Panc1 (cell line): ENCODE measurements around the gene PRPS1. TPM values are rescaled to one million over a fixed set of nuclear protein-coding genes. Genes with fewer than 3 reads are reported as not detected.

ENCODE experiments used
- ATAC-seq: fragments of 200-7000 bp; cut with Tn5 transposase; 2 replicates; pipeline ENCODE4 v1.9.1; 2020; ENCODE audit warnings: mild to moderate bottlenecking, moderate library complexity
- BruUV-seq: library from RNA; stranded (reverse); fragments of 400-500 nt; replicated peaks from 2 replicates; lab custom pipeline; 2021; lab: Mats Ljungman, UMichigan
- CTCF ChIA-PET: fragments of 300-600 bp; sonication (Branson Sonifier 250); formaldehyde crosslinking; loops from one replicate; lab custom pipeline; 2022; ENCODE audit warnings: antibody characterized with exemption; lab: Charles Lee
- POLR2A ChIA-PET: fragments of 300-600 bp; sonication (Branson Sonifier 250); formaldehyde crosslinking; loops from one replicate; lab custom pipeline; 2022; ENCODE audit warnings: antibody characterized with exemption; lab: Charles Lee
- DNase-seq: peaks from one replicate; pipeline ENCODE4 v3.0.0-alpha.2; 2010; ENCODE audit warnings: low read depth, low spot score
- H3K27ac ChIP-seq: 2 replicates; pipeline ENCODE4 v1.5.1; 2011; ENCODE audit warnings: mild to moderate bottlenecking, low read length, inconsistent platforms
- H3K27me3 ChIP-seq: fragments of 200-500 bp; sonication (Bioruptor generic); 2 replicates; pipeline ENCODE4 v1.6.0; 2014; ENCODE audit warnings: low read length, inconsistent platforms; ENCODE audit not compliant: control insufficient read depth, insufficient read depth
- H3K36me3 ChIP-seq: fragments of 200-500 bp; sonication (Bioruptor generic); 2 replicates; pipeline ENCODE4 v1.5.1; 2014; ENCODE audit warnings: inconsistent platforms, mild to moderate bottlenecking, low read length, moderate library complexity; ENCODE audit not compliant: control insufficient read depth, insufficient read depth
- H3K4me1 ChIP-seq: 2 replicates; pipeline ENCODE4 v1.5.1; 2011; ENCODE audit warnings: inconsistent platforms, mild to moderate bottlenecking, low read length, moderate library complexity; ENCODE audit not compliant: control insufficient read depth, insufficient read depth
- H3K4me3 ChIP-seq, 2 experiments: 2 replicates each; pipeline ENCODE4 v1.5.1; 2011 to 2012; ENCODE audit warnings: low read depth in 2 of 2, low read length in 2 of 2, mild to moderate bottlenecking in 2 of 2, inconsistent platforms in 1 of 2, moderate library complexity in 1 of 2
- H3K9me3 ChIP-seq: fragments of 200-500 bp; sonication (Bioruptor generic); 2 replicates; pipeline ENCODE4 v1.5.1; 2014; ENCODE audit warnings: low read depth, mild to moderate bottlenecking, inconsistent platforms, low read length, moderate library complexity; ENCODE audit not compliant: control insufficient read depth, insufficient read depth
- CTCF ChIP-seq: fragments of 450-650 bp; IDR thresholded peaks from 2 replicates; pipeline ENCODE4 v1.5.1; 2017; ENCODE audit warnings: mild to moderate bottlenecking
- POLR2AphosphoS5 ChIP-seq: IDR thresholded peaks from 2 replicates; pipeline ENCODE4 v1.6.1; 2012; ENCODE audit warnings: mild to moderate bottlenecking, low read depth, low read length, moderate library complexity
- REST ChIP-seq, 2 experiments: IDR thresholded peaks; 2 replicates each; pipeline ENCODE4 v1.6.1; 2011 to 2012; ENCODE audit warnings: low read depth in 2 of 2, control low read depth in 1 of 2, low read length in 1 of 2, mild to moderate bottlenecking in 1 of 2, moderate library complexity in 1 of 2; ENCODE audit not compliant: insufficient read depth in 1 of 2
- SIN3A ChIP-seq: IDR thresholded peaks from 2 replicates; pipeline ENCODE4 v1.6.1; 2012; ENCODE audit warnings: low read depth, mild to moderate bottlenecking, low read length, moderate library complexity, borderline replicate concordance; ENCODE audit not compliant: insufficient read depth
- TCF7L2 ChIP-seq: IDR thresholded peaks from 2 replicates; pipeline ENCODE4 v1.6.1; 2011; ENCODE audit warnings: mild to moderate bottlenecking, low read depth, low read length, inconsistent platforms
- in situ Hi-C: cut with HindIII; loops from 2 replicates; pipeline ENCODE4 v1.10.0; 2016; ENCODE audit warnings: low sequenced_read_pairs, low pct_unique_long_range_greater_than_20kb
- intact Hi-C: fragments of 100-400 bp; cut with micrococcal nuclease; formaldehyde crosslinking; loops from one replicate; pipeline ENCODE4 v1.10.0; 2022; ENCODE audit not compliant: unreplicated experiment
- total RNA-seq: library from RNA; stranded (reverse); gene quantifications from one replicate; pipeline ENCODE4 v1.2.1, GENCODE V29; 2021; ENCODE audit not compliant: unreplicated experiment

PRPS1 gene
- total RNA-seq, 1 experiment from 2014 or later = 152 TPM

- peaks cover 15% of the 10 kb centered on the region for H3K4me1 ChIP-seq
- CTCF ChIA-PET = no interaction called here
- in situ Hi-C loops (no loop called here), intact Hi-C loops (loop anchor here (5.0 to 10.0 kb wide), 2 partner anchors 88 to 600 kb away; no protein-coding TSS in a partner anchor)
- H3K27me3 ChIP-seq = no peaks in the 10 kb centered on the region
- BruUV-seq = no TSS peak
- TF ChIP-seq CTCF = no peak
- TF ChIP-seq REST (IDR thresholded peaks at IDR 0.05; ENCODE audit: insufficient read depth in 1 of 2, low read depth in 2 of 2, low read length in 1 of 2) = no peak
- TF ChIP-seq TCF7L2 = no peak
- no peak for TF ChIP-seq SIN3A
- no peak for TF ChIP-seq POLR2AphosphoS5
- no peak for ATAC-seq
- H3K4me3 ChIP-seq = no peak overlapping the region
- no peak overlapping the region for H3K27ac ChIP-seq
- no peak for DNase-seq
- no peaks in the 10 kb centered on the region for H3K9me3 ChIP-seq
- POLR2A ChIA-PET = interaction anchor here (0.6 kb wide), 1 partner anchor 66 kb away, joined by 6 read pairs; no protein-coding TSS in a partner anchor
- H3K36me3 ChIP-seq = no peaks in the 10 kb centered on the region
These were observed 3.4 kb upstream of the PRPS1 start for GRCh38 chrX:107624893-107625292.

- TF ChIP-seq SIN3A (no peak), CTCF (no peak), POLR2AphosphoS5 (no peak), TCF7L2 (no peak), REST (IDR thresholded peaks at IDR 0.05; ENCODE audit: insufficient read depth in 1 of 2, low read depth in 2 of 2, low read length in 1 of 2) (no peak)
- H3K4me1 ChIP-seq = peaks cover 23% of the 10 kb centered on the region
- H3K4me3 ChIP-seq = no peak overlapping the region
- no TSS peak for BruUV-seq
- intact Hi-C loops (loop anchor here (5.0 to 10.0 kb wide), 2 partner anchors 88 to 601 kb away; no protein-coding TSS in a partner anchor), in situ Hi-C loops (no loop called here)
- ATAC-seq = no peak
- CTCF ChIA-PET = no interaction called here
- H3K36me3 ChIP-seq = no peaks in the 10 kb centered on the region; the same call in 1 of the 2 replicates
- no peaks in the 10 kb centered on the region for H3K27me3 ChIP-seq
- H3K9me3 ChIP-seq = no peaks in the 10 kb centered on the region
- H3K27ac ChIP-seq = no peak overlapping the region
- POLR2A ChIA-PET = interaction anchor here (0.7 kb wide), 1 partner anchor 46 kb away, joined by 7 read pairs; no protein-coding TSS in a partner anchor
- DNase-seq = no peak
These were observed 2.6 kb upstream of the PRPS1 start for GRCh38 chrX:107625739-107626138.
